HG03280 (cell line): ENCODE measurements around the gene PPIG.
"Not testable (repeated sequence)": the region's sequence is repeated elsewhere in the genome, so short reads cannot be mapped to it uniquely, and the experiment has no call there.

Experiments
- ATAC-seq: cut with Tn5 transposase; IDR thresholded peaks from one replicate; pipeline ENCODE4 v1.9.1; 2021; ENCODE audit warnings: mild to moderate bottlenecking, moderate library complexity; ENCODE audit not compliant: unreplicated experiment

PPIG gene

GRCh38 chr2:169584005-169584877 lies at the start of gene PPIG:
PPIG (plus strand) TSS chr2:169584351; CDS start chr2:169604042, 19,691 bp downstream.
- peak; percentile 93 for ATAC-seq

DNA sequence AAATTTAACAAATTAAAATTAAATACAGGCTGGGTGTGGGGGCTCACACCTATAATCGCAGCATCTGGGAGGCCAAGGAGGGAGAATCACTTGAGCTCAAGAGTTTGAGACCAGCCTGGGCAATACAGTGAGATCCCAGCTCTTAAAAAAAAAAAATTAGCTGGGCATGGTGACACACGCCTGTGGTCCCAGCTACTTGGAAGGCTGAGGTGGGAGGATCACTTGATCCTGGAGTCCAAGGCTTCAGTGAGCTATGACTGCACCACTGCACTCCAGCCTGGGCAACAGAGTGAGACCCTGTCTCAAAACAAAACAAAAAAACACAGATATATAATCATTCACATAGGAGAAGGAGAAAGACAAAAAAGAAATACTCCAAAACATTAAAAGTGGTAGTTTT lies 44.7 kb upstream of the PPIG start:
- ATAC-seq: not testable (repeated sequence)

GRCh38 chr2:169540146-169540545 lies 44.0 kb upstream of the PPIG start:
- no peak for ATAC-seq

DNA sequence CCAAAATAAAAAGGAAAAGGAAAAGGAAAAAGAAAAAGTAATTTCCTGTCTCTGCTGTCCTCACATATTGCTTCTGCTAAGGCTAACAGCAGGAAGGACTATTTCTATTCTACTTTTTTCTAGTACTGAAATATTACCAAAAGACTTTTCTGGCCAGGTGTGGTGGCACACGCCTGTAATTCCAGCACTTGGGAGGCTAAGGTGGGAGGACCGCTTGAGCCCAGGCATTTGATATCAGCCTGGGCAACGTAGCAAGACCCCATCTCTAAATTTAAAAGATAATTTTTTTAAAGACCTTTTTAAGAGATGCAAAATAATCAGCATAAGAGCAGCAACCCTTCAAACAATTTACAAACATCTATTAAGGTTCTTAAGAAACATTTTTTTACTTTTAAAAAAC lies 41.7 kb upstream of the PPIG start:
- no peak for ATAC-seq

DNA sequence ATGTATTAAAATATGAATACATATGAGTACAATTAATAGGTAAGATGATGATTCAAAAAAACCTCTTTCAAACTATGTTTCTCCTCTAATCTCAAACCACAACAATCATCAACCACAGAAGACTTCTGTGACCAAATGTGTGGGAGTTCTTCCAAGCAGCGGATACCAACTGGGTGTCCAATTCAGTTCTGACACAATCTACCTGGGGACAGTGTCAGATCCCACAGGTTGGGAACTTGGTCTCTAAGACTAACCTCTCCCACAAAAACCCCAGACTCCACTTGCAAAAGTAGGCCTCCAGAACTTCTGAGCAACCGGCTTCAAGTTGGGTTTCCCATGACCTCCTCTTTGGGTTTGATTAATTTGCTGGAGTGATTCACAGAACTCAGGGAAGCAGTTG lies 37.4 kb upstream of the PPIG start:
- no peak for ATAC-seq

GRCh38 chr2:169561364-169561763 lies 22.8 kb upstream of the PPIG start:
- no peak for ATAC-seq

DNA sequence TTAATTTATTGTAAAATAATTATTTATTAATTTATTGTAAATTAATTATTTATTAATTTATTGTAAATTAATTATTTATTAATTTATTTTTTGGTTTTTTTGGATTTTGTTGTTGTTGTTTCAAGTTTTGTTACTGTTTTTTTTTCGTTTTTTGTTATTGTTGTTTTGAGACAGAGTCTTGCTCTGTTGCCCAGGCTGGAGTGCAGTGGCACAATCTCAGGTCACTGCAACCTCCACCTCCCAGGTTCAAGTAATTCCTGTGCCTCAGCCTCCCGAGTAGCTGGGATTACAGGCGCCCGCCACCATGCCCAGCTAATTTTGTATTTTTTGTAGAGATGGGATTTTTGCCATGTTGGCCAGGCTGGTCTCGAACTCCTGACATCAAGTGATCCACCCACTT lies 22.1 kb upstream of the PPIG start:
- ATAC-seq: not testable (repeated sequence)

- ATAC-seq: no peak
Measured at GRCh38 chr2:169562519-169562918, 21.6 kb upstream of the PPIG start.

DNA sequence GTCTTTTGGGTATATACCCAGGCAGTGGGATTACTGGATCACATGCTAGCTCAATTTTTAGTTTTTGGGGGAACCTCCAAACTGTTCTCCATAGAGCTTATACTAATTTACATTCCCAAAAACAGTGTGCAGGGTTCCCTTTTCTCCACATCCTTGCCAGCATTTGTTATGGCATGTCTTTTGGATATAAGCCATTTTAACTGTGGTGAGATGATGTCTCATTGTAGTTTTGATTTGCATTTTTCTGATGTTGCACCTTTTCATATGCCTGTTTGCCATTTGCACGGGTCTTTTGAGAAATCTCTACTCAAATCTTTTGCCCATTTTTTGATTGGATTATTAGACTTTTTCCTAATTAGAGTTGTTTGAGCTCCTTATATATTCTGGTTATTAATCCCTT lies 18.5 kb upstream of the PPIG start:
- ATAC-seq: no peak

DNA sequence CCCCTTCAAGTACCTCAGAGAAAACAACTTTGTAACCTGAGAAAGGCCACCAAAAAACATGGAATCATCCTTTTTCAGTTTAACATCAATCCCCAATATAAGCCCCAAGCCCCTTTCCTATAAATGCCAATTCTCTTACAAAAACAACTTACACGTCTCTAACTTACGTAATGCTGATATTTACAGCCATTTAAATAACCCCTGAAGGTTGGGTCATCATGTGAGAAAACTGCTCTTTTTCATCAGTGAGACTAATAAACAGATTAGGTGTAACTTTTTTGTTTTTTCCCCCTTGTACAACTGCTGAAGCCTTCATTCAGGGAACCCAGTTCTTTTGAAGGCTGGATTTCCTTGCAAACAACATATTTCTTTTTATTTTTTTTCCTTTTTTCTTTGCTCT lies 14.2 kb upstream of the PPIG start:
- no peak for ATAC-seq

- ATAC-seq: not testable (repeated sequence)
Measured at GRCh38 chr2:169570752-169571151, 13.4 kb upstream of the PPIG start.

- no peak for ATAC-seq
Measured at GRCh38 chr2:169571571-169571970, 12.6 kb upstream of the PPIG start.

DNA sequence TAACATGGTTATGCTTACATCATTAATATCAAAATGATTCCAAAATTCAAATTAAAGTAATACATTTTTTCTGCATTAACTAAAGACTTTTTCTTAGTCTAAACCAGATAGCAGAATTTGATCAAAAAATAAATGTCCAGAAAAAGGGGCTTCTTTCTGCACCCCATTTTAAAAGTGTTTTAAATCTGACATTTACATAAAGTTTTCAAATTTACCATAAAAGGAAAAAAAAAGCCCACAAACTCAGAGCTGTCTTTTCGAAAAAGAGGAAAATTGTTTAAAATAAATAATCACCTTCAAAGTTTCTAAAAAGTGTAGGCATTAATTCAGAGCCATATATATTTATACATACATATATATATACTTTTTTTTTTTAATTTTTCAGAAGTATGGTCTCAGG lies 12.0 kb upstream of the PPIG start:
- no peak for ATAC-seq

DNA sequence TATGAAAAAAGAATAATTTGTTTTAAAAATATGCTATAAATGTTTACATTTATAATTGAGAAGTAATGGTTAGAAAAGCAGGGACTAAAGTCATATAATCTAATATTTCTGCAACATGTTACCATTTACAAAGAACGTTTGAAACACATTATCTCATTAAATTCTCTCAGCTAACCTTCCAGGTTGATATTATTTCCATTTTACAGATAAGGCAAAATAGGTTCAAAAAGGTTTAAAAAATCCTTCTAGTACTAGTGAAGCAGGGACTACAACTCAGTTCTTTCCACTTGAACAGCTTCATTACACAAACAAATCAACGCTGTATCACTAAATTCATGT lies 11.4 kb upstream of the PPIG start:
- ATAC-seq: no peak

GRCh38 chr2:169573160-169573973 lies 10.8 kb upstream of the PPIG start, which contains the start of gene FASTKD1:
FASTKD1 (minus strand) TSS chr2:169573865; CDS start chr2:169572029, 1,836 bp downstream.
- peak; percentile 99 for ATAC-seq

DNA sequence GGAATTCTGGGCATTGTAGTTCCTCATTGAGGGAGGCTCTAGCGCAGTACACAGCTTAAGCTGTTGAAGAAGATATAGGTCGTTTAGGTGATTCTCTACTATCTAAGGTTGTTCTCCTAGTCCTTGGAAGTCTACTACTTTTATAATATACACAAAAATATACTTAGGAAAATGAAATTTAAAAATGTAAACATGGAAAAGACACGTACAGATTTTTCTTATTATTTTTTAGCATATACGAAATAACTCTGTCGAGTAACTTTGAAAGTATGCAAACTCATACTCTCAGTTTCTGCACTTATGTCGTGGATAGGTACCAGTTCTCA lies 10.2 kb upstream of the PPIG start:
- peak; percentile 5 for ATAC-seq

- ATAC-seq: not testable (repeated sequence)
Measured at GRCh38 chr2:169574539-169574938, 9.6 kb upstream of the PPIG start.

GRCh38 chr2:169575264-169575663 lies 8.9 kb upstream of the PPIG start:
- not testable (repeated sequence) for ATAC-seq

DNA sequence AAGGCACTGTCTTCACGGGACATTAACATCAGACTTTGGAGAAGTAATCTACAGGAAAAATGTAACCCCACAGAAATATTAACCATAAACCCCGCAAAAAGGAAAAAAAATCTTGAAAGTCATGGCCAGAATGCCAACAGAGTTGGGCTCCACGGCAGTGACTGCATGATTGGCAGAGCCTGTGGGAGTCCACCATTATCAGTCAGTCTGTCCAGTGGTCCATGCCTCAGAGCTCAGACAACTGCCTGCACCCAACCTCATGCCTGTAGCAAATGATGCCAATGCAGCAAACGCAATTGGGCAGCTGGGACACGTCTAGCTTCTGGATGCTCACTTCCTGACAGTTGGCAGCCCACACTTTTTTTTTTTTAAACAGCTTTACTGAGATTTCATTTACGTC lies 5.1 kb upstream of the PPIG start:
- no peak for ATAC-seq

DNA sequence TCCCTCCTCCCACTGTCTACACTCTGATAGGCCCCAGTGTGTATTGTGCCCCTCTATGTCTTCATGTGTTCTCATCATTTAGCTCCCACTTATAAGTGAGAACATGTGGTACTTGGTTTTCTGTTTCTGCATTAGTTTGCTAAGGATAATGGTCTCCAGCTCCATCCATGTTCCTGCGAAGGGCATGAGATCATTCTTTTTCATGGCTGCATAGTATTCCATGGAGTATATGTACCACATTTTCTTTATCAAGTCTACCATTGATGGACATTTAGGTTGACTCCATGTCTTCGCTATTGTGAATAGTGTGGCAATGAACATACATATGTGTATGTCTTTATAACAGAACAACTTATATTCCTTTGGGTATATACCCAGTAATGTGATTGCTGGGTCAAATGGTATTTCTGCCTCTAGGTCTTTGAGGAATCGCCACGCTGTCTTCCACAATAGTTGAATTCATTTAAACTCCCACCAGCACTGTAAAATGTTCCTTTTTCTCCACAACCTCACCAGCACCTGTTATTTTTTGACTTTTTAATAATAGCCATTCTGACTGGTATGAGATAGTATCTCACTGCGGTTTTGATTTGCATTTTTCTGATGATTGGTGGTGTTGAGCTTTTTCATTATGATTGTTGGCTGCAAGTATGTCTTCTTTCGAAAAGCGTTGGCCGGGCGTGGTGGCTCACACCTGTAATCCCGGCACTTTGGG lies 1.4 kb upstream of the PPIG start:
- not testable (repeated sequence) for ATAC-seq

GRCh38 chr2:169583518-169583917 lies 633 bp upstream of the PPIG start:
- no peak for ATAC-seq
